ENCODE data around the gene CDRT4.

The CDRT4 gene

DNA sequence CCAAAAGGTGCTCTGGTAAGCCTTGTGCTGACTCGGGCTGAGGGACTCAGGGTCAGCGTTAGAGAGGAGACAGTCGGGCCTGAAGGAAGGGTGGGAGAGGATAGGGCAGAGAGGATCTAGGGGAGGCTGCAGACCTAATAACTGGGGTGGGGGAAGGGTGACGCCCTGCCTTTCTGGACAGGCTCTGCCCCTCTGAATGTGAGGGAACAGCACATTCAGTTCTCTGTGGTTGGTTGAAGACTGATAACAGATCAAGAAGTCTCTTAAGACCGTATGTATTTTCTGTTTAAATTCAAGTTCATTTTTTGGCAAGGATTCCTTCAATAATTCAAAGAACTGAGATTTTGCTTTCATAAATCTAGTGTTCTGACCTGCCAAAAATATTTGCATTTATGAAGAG, 69.8 kb downstream of the CDRT4 start:
- H3K79me1 ChIP-seq (ENCODE audit: low read length) = no peaks in the 10 kb centered on the region
- no peak overlapping the region for H3K27ac ChIP-seq (ENCODE audit: low read depth, low read length)
- no peak overlapping the region for H4K5ac ChIP-seq (ENCODE audit: low read length)
- no peak overlapping the region for H4K8ac ChIP-seq (ENCODE audit: low read depth, low read length)
- no peak overlapping the region for H2AK5ac ChIP-seq (ENCODE audit: low read length)
- no peak overlapping the region for H2BK120ac ChIP-seq (ENCODE audit: low read depth, low read length)
- H3K4me2 ChIP-seq (ENCODE audit: low read length) = no peak overlapping the region
- H3K4ac ChIP-seq (ENCODE audit: low read depth, low read length) = no peak overlapping the region
- no peak for DNase-seq
- H3K4me3 ChIP-seq (ENCODE audit: low read length) = no peak overlapping the region
- no peak overlapping the region for H3K18ac ChIP-seq (ENCODE audit: low read length)
- no peaks in the 10 kb centered on the region for H3K36me3 ChIP-seq (ENCODE audit: control insufficient read depth, insufficient read depth, low read length)
- no CpG with 5 or more reads among the region's 5 CpGs for WGBS (ENCODE audit: extremely low coverage, insufficient coverage, low lambda C conversion rate)
- H3K4me1 ChIP-seq (ENCODE audit: control insufficient read depth, low read depth, low read length) = no peaks in the 10 kb centered on the region
- no peak overlapping the region for H2BK5ac ChIP-seq (ENCODE audit: low read length)
- no peaks in the 10 kb centered on the region for H3K79me2 ChIP-seq (ENCODE audit: control insufficient read depth, insufficient read depth, low read length)
- no peak overlapping the region for H3K56ac ChIP-seq (ENCODE audit: low read length)
- no peak overlapping the region for H3K23ac ChIP-seq (ENCODE audit: low read length)
- H2BK15ac ChIP-seq (replicated peaks; ENCODE audit: low read depth) = no peak overlapping the region
- H3K27me3 ChIP-seq (ENCODE audit: insufficient read depth, low read length, poor library complexity) = no peaks in the 10 kb centered on the region
- no peak overlapping the region for H3K9ac ChIP-seq (ENCODE audit: low read length)

DNA sequence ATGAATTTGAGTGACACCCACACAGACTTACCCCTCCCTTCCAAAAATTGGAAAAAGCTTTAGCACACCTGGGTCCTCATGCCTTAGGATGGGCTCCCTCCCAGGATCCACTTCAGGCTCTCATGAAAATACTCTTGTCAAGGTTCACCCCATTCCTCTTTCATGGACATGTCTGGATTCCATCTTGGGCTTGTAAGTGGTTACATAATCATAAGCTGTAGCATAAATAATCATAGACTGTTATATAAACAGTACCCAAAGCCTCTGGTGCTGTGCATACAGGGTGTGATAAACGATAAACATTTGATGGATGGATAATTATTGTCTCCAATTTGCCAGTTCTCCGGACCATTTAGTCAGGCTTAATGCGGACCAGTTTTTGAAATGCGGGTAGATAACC, 72.3 kb downstream of the CDRT4 start:
- Histone ChIP-seq H4K8ac (ENCODE audit: low read depth, low read length) (no peak overlapping the region), H3K36me3 (ENCODE audit: control insufficient read depth, insufficient read depth, low read length) (no peaks in the 10 kb centered on the region), H2BK5ac (ENCODE audit: low read length) (no peak overlapping the region), H3K4me3 (ENCODE audit: low read length) (no peak overlapping the region), H3K9ac (ENCODE audit: low read length) (no peak overlapping the region), H3K4me1 (ENCODE audit: control insufficient read depth, low read depth, low read length) (no peaks in the 10 kb centered on the region), H3K27ac (ENCODE audit: low read depth, low read length) (no peak overlapping the region), H3K23ac (ENCODE audit: low read length) (no peak overlapping the region), H3K56ac (ENCODE audit: low read length) (no peak overlapping the region), H3K18ac (ENCODE audit: low read length) (no peak overlapping the region), H3K79me1 (ENCODE audit: low read length) (no peaks in the 10 kb centered on the region), H3K4me2 (ENCODE audit: low read length) (no peak overlapping the region), H2BK15ac (replicated peaks; ENCODE audit: low read depth) (no peak overlapping the region), H4K5ac (ENCODE audit: low read length) (no peak overlapping the region), H2BK120ac (ENCODE audit: low read depth, low read length) (no peak overlapping the region), H3K4ac (ENCODE audit: low read depth, low read length) (no peak overlapping the region), H2AK5ac (ENCODE audit: low read length) (no peak overlapping the region), H3K27me3 (ENCODE audit: insufficient read depth, low read length, poor library complexity) (no peaks in the 10 kb centered on the region), H3K79me2 (ENCODE audit: control insufficient read depth, insufficient read depth, low read length) (no peaks in the 10 kb centered on the region)
- no CpG with 5 or more reads among the region's 4 CpGs for WGBS (ENCODE audit: extremely low coverage, insufficient coverage, low lambda C conversion rate)
- no peak for DNase-seq

DNA sequence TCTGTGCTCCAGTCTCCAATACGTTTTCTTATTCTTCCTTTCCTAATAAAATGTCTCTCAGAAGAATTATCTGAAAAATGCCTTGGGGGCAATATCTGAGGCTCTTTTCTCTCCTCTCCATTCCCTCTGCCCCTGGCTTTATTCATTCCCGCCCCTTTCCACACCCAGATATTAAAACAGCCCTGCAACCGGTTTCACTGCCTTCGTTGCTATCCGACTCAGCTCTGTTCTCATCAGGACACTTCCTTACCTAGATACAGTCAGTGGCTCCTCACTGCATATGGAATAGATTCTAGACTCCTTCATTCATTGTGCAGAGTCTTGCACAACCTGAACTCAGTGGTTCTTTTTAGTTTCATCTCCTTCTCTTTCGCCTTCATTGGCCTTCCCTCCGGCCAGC, 74.0 kb downstream of the CDRT4 start:
- no peak overlapping the region for H4K8ac ChIP-seq (ENCODE audit: low read depth, low read length)
- no peak overlapping the region for H3K18ac ChIP-seq (ENCODE audit: low read length)
- no peak overlapping the region for H3K4ac ChIP-seq (ENCODE audit: low read depth, low read length)
- H2BK120ac ChIP-seq (ENCODE audit: low read depth, low read length) = no peak overlapping the region
- H2AK5ac ChIP-seq (ENCODE audit: low read length) = no peak overlapping the region
- H3K27me3 ChIP-seq (ENCODE audit: insufficient read depth, low read length, poor library complexity) = no peaks in the 10 kb centered on the region
- no peak for DNase-seq
- no peak overlapping the region for H4K5ac ChIP-seq (ENCODE audit: low read length)
- no peak overlapping the region for H3K27ac ChIP-seq (ENCODE audit: low read depth, low read length)
- H2BK15ac ChIP-seq (replicated peaks; ENCODE audit: low read depth) = no peak overlapping the region
- no peak overlapping the region for H3K4me2 ChIP-seq (ENCODE audit: low read length)
- no peaks in the 10 kb centered on the region for H3K36me3 ChIP-seq (ENCODE audit: control insufficient read depth, insufficient read depth, low read length)
- H3K4me1 ChIP-seq (ENCODE audit: control insufficient read depth, low read depth, low read length) = no peaks in the 10 kb centered on the region
- no CpG with 5 or more reads among the region's 7 CpGs for WGBS (ENCODE audit: extremely low coverage, insufficient coverage, low lambda C conversion rate)
- H3K79me2 ChIP-seq (ENCODE audit: control insufficient read depth, insufficient read depth, low read length) = no peaks in the 10 kb centered on the region
- no peak overlapping the region for H3K4me3 ChIP-seq (ENCODE audit: low read length)
- H2BK5ac ChIP-seq (ENCODE audit: low read length) = no peak overlapping the region
- no peak overlapping the region for H3K23ac ChIP-seq (ENCODE audit: low read length)
- H3K9ac ChIP-seq (ENCODE audit: low read length) = no peak overlapping the region
- no peak overlapping the region for H3K56ac ChIP-seq (ENCODE audit: low read length)
- no peaks in the 10 kb centered on the region for H3K79me1 ChIP-seq (ENCODE audit: low read length)

DNA sequence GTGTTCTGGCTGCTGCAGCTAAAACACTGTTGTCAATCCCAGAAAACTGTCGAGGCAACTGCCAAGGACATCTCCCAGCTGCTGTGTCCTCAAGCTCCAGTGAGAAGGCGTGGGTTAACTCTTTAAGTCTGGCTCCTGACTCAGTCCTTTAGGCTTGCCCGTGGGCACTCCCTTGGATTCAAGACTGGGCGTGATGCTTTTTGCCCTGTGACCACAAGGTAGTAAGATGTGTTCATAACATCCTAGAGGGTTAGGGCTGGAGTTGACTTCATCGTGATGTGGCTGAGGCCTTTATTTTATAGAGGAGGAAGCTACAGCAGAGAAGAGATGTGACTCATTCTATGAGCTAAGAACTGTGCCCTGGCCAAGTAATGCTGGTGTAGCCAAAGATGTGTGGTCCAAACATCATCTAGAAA, 75.1 kb downstream of the CDRT4 start:
- H3K36me3 ChIP-seq (ENCODE audit: control insufficient read depth, insufficient read depth, low read length) = no peaks in the 10 kb centered on the region
- H3K27ac ChIP-seq (ENCODE audit: low read depth, low read length) = no peak overlapping the region
- no peaks in the 10 kb centered on the region for H3K79me2 ChIP-seq (ENCODE audit: control insufficient read depth, insufficient read depth, low read length)
- no peak overlapping the region for H3K18ac ChIP-seq (ENCODE audit: low read length)
- no peak for DNase-seq
- no peak overlapping the region for H4K5ac ChIP-seq (ENCODE audit: low read length)
- H2BK15ac ChIP-seq (replicated peaks; ENCODE audit: low read depth) = no peak overlapping the region
- H3K27me3 ChIP-seq (ENCODE audit: insufficient read depth, low read length, poor library complexity) = no peaks in the 10 kb centered on the region
- no peak overlapping the region for H3K4ac ChIP-seq (ENCODE audit: low read depth, low read length)
- H3K9ac ChIP-seq (ENCODE audit: low read length) = no peak overlapping the region
- H2AK5ac ChIP-seq (ENCODE audit: low read length) = no peak overlapping the region
- WGBS (ENCODE audit: extremely low coverage, insufficient coverage, low lambda C conversion rate) = no CpG with 5 or more reads among the region's 5 CpGs
- no peak overlapping the region for H3K4me2 ChIP-seq (ENCODE audit: low read length)
- H3K79me1 ChIP-seq (ENCODE audit: low read length) = no peaks in the 10 kb centered on the region
- H3K4me3 ChIP-seq (ENCODE audit: low read length) = no peak overlapping the region
- no peak overlapping the region for H2BK120ac ChIP-seq (ENCODE audit: low read depth, low read length)
- no peak overlapping the region for H3K23ac ChIP-seq (ENCODE audit: low read length)
- no peaks in the 10 kb centered on the region for H3K4me1 ChIP-seq (ENCODE audit: control insufficient read depth, low read depth, low read length)
- H2BK5ac ChIP-seq (ENCODE audit: low read length) = no peak overlapping the region
- no peak overlapping the region for H4K8ac ChIP-seq (ENCODE audit: low read depth, low read length)
- no peak overlapping the region for H3K56ac ChIP-seq (ENCODE audit: low read length)

DNA sequence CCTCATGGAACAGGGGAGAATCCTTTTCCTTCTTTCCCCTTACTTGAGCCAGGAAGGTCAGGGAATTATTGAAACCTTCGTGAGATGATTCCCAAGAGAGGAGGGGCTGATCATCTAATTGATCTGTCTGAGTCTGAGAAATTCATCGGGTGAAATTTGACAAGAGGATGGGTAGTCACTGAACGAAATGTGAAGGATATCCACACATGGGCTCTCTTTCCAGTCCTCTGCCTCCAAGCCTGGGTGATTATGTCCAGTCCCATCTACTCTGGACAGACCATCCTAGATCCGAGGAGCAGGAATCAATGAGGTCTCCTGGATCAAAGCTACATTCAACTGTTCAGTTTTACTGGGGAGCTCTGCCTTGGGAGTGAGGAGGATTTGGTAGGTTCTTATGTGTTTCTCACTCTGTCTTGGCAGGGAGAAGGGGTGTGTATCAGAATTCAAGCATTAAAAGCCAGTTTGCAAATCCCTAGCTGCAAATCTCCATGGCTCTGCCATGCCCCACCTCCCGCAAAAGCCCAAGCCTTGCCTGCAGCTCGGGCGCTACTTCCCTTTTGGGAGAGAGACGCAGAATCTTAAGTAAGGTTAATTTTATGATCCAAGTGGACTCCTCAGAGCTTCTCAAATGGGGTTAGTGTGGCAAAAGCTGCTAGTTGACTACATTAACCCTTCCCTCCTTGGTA, 78.9 kb downstream of the CDRT4 start:
- no peaks in the 10 kb centered on the region for H3K36me3 ChIP-seq (ENCODE audit: control insufficient read depth, insufficient read depth, low read length)
- H3K79me2 ChIP-seq (ENCODE audit: control insufficient read depth, insufficient read depth, low read length) = no peaks in the 10 kb centered on the region
- no peak overlapping the region for H3K23ac ChIP-seq (ENCODE audit: low read length)
- H3K27ac ChIP-seq (ENCODE audit: low read depth, low read length) = no peak overlapping the region
- H2BK15ac ChIP-seq (replicated peaks; ENCODE audit: low read depth) = no peak overlapping the region
- no peak overlapping the region for H2BK5ac ChIP-seq (ENCODE audit: low read length)
- WGBS (ENCODE audit: extremely low coverage, insufficient coverage, low lambda C conversion rate) = no CpG with 5 or more reads among the region's 8 CpGs
- no peak for DNase-seq
- no peak overlapping the region for H2AK5ac ChIP-seq (ENCODE audit: low read length)
- no peak overlapping the region for H4K5ac ChIP-seq (ENCODE audit: low read length)
- peaks cover 2% of the 10 kb centered on the region for H3K4me1 ChIP-seq (ENCODE audit: control insufficient read depth, low read depth, low read length)
- no peak overlapping the region for H3K9ac ChIP-seq (ENCODE audit: low read length)
- H3K56ac ChIP-seq (ENCODE audit: low read length) = no peak overlapping the region
- no peaks in the 10 kb centered on the region for H3K27me3 ChIP-seq (ENCODE audit: insufficient read depth, low read length, poor library complexity)
- no peak overlapping the region for H2BK120ac ChIP-seq (ENCODE audit: low read depth, low read length)
- no peaks in the 10 kb centered on the region for H3K79me1 ChIP-seq (ENCODE audit: low read length)
- H4K8ac ChIP-seq (ENCODE audit: low read depth, low read length) = no peak overlapping the region
- no peak overlapping the region for H3K4me3 ChIP-seq (ENCODE audit: low read length)
- no peak overlapping the region for H3K18ac ChIP-seq (ENCODE audit: low read length)
- H3K4ac ChIP-seq (ENCODE audit: low read depth, low read length) = no peak overlapping the region
- H3K4me2 ChIP-seq (ENCODE audit: low read length) = no peak overlapping the region

DNA sequence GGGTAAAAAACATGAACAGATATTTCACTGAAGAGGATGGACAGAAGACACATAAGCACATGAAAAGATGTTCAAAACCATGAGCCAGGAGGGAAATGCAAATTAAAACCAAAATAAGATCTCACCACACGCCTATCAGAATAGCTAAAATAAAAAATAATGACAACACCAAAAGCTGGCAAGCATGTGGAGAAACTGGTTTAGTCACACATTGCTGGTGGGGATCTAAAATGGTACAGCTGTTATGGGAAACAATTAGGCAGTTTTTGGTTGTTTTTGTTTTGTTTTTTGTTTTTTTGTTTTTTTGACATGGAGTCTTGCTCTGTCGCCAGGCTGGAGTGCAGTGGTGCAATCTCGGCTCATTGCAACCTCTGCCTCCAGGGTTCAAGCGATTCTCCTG, 81.3 kb downstream of the CDRT4 start:
- H3K27me3 ChIP-seq (ENCODE audit: insufficient read depth, low read length, poor library complexity) = no peaks in the 10 kb centered on the region
- no peak overlapping the region for H3K4ac ChIP-seq (ENCODE audit: low read depth, low read length)
- no peak overlapping the region for H3K4me2 ChIP-seq (ENCODE audit: low read length)
- no peaks in the 10 kb centered on the region for H3K79me2 ChIP-seq (ENCODE audit: control insufficient read depth, insufficient read depth, low read length)
- no peak overlapping the region for H2AK5ac ChIP-seq (ENCODE audit: low read length)
- no peak overlapping the region for H3K56ac ChIP-seq (ENCODE audit: low read length)
- H3K23ac ChIP-seq (ENCODE audit: low read length) = no peak overlapping the region
- no peak for DNase-seq
- H3K27ac ChIP-seq (ENCODE audit: low read depth, low read length) = no peak overlapping the region
- H3K4me1 ChIP-seq (ENCODE audit: control insufficient read depth, low read depth, low read length) = peaks cover 2% of the 10 kb centered on the region
- H2BK5ac ChIP-seq (ENCODE audit: low read length) = no peak overlapping the region
- WGBS (ENCODE audit: extremely low coverage, insufficient coverage, low lambda C conversion rate) = no CpG with 5 or more reads among the region's 4 CpGs
- H4K5ac ChIP-seq (ENCODE audit: low read length) = no peak overlapping the region
- no peak overlapping the region for H2BK15ac ChIP-seq (replicated peaks; ENCODE audit: low read depth)
- no peak overlapping the region for H3K18ac ChIP-seq (ENCODE audit: low read length)
- no peaks in the 10 kb centered on the region for H3K36me3 ChIP-seq (ENCODE audit: control insufficient read depth, insufficient read depth, low read length)
- no peak overlapping the region for H3K9ac ChIP-seq (ENCODE audit: low read length)
- no peak overlapping the region for H3K4me3 ChIP-seq (ENCODE audit: low read length)
- H4K8ac ChIP-seq (ENCODE audit: low read depth, low read length) = no peak overlapping the region
- no peak overlapping the region for H2BK120ac ChIP-seq (ENCODE audit: low read depth, low read length)
- H3K79me1 ChIP-seq (ENCODE audit: low read length) = no peaks in the 10 kb centered on the region
